Brain microvascular endothelial cell (primary cell): ENCODE results near the gene PDE4C.

Experiments used
- DNase-seq: peaks from one replicate; pipeline ENCODE4 v3.0.0-alpha.2; 2020
- H3K27ac ChIP-seq: fragments of 250-450 bp; sonication (Bioruptor Pico); 2 replicates; pipeline ENCODE4 v1.5.1; 2020; ENCODE audit warnings: mild to moderate bottlenecking, moderate library complexity
- H3K27me3 ChIP-seq: fragments of 250-450 bp; sonication (Bioruptor Pico); replicated peaks from 2 replicates; pipeline ENCODE4 v1.5.1; 2020; ENCODE audit warnings: mild to moderate bottlenecking
- H3K36me3 ChIP-seq: fragments of 250-450 bp; sonication (Bioruptor Pico); replicated peaks from 2 replicates; pipeline ENCODE4 v1.5.1; 2020; ENCODE audit warnings: mild to moderate bottlenecking
- H3K4me3 ChIP-seq: 2 replicates; pipeline ENCODE4 v1.5.1; 2011; ENCODE audit warnings: low read depth, mild to moderate bottlenecking, control low read depth, low read length, moderate library complexity
- CTCF ChIP-seq: IDR thresholded peaks from 2 replicates; pipeline ENCODE4 v1.5.1; 2011; ENCODE audit warnings: low read depth, mild to moderate bottlenecking, moderate library complexity, low read length, control low read depth, inconsistent platforms; ENCODE audit errors: missing control alignments
- in situ Hi-C: cut with HindIII; loops from 2 replicates; pipeline ENCODE4 v1.10.0; 2017; ENCODE audit warnings: low sequenced_read_pairs, low pct_ligation_motif_present

The PDE4C gene

GRCh38 chr19:18252370-18252717, 26.1 kb upstream of the PDE4C start:
- TF ChIP-seq CTCF, result no peak
- Histone ChIP-seq H3K4me3 (no peak overlapping the region), H3K27ac (no peak overlapping the region), H3K36me3 (no peaks in the 10 kb centered on the region), H3K27me3 (peaks cover 3% of the 10 kb centered on the region)
- in situ Hi-C loops, result no loop called here
- DNase-seq, result no peak

- DNase-seq, result peak; percentile 43
- Histone ChIP-seq H3K4me3 (no peak overlapping the region), H3K27me3 (peaks cover 3% of the 10 kb centered on the region), H3K36me3 (no peaks in the 10 kb centered on the region), H3K27ac (no peak overlapping the region)
- in situ Hi-C loops, result no loop called here
- peak; percentile 94 for TF ChIP-seq CTCF
Measured at GRCh38 chr19:18251587-18252369, 25.5 kb upstream of the PDE4C start.

GRCh38 chr19:18249834-18250233, 23.6 kb upstream of the PDE4C start:
- TF ChIP-seq CTCF, result no peak
- no peaks in the 10 kb centered on the region for H3K27me3 ChIP-seq
- no peaks in the 10 kb centered on the region for H3K36me3 ChIP-seq
- H3K4me3 ChIP-seq, result no peak overlapping the region
- in situ Hi-C loops, result no loop called here
- no peak overlapping the region for H3K27ac ChIP-seq
- no peak for DNase-seq

GRCh38 chr19:18245297-18245696, 19.1 kb upstream of the PDE4C start:
- no peak for TF ChIP-seq CTCF
- Histone ChIP-seq H3K27me3 (no peaks in the 10 kb centered on the region), H3K4me3 (no peak overlapping the region), H3K36me3 (no peaks in the 10 kb centered on the region), H3K27ac (no peak overlapping the region)
- DNase-seq, result no peak
- in situ Hi-C loops, result no loop called here

GRCh38 chr19:18239303-18239702, 13.1 kb upstream of the PDE4C start:
- no peak for DNase-seq
- Histone ChIP-seq H3K27me3 (no peaks in the 10 kb centered on the region), H3K27ac (no peak overlapping the region), H3K4me3 (no peak overlapping the region), H3K36me3 (no peaks in the 10 kb centered on the region)
- in situ Hi-C loops, result no loop called here
- no peak for TF ChIP-seq CTCF

GRCh38 chr19:18234194-18234593, 8.0 kb upstream of the PDE4C start:
- in situ Hi-C loops, result no loop called here
- TF ChIP-seq CTCF, result no peak
- peaks cover 3% of the 10 kb centered on the region for H3K27me3 ChIP-seq
- no peak overlapping the region for H3K4me3 ChIP-seq
- DNase-seq, result no peak
- no peak overlapping the region for H3K27ac ChIP-seq
- no peaks in the 10 kb centered on the region for H3K36me3 ChIP-seq
